Thyroid gland (tissue), 4 donors: Measurements from ENCODE around the gene GPR158.

Source experiments
- CTCF ChIP-seq, 6 experiments: fragments of 200-600 bp in 3 of 6; fragments of 450-650 bp in 3 of 6; sonication (generic) in 3 of 6; IDR thresholded peaks; one replicate each; pipeline ENCODE4 v1.5.1; 2016 to 2019; ENCODE audit warnings: antibody characterized with exemption in 6 of 6, mild to moderate bottlenecking in 2 of 6, inconsistent platforms in 1 of 6, moderate library complexity in 1 of 6
- POLR2A ChIP-seq, 2 donors: fragments of 450-650 bp; IDR thresholded peaks; one replicate each; pipeline ENCODE4 v1.6.1; 2017; ENCODE audit warnings: antibody characterized with exemption in 2 of 2, mild to moderate bottlenecking in 2 of 2, moderate library complexity in 1 of 2

- no peak for TF ChIP-seq CTCF (IDR thresholded peaks at IDR 0.05)
- no peak for TF ChIP-seq POLR2A (IDR thresholded peaks at IDR 0.05)
Observed at GRCh38 chr10:25575343-25575742, 400.5 kb downstream of the GPR158 start.
